ENCODE data around the gene TRA2A.

The TRA2A gene

DNA sequence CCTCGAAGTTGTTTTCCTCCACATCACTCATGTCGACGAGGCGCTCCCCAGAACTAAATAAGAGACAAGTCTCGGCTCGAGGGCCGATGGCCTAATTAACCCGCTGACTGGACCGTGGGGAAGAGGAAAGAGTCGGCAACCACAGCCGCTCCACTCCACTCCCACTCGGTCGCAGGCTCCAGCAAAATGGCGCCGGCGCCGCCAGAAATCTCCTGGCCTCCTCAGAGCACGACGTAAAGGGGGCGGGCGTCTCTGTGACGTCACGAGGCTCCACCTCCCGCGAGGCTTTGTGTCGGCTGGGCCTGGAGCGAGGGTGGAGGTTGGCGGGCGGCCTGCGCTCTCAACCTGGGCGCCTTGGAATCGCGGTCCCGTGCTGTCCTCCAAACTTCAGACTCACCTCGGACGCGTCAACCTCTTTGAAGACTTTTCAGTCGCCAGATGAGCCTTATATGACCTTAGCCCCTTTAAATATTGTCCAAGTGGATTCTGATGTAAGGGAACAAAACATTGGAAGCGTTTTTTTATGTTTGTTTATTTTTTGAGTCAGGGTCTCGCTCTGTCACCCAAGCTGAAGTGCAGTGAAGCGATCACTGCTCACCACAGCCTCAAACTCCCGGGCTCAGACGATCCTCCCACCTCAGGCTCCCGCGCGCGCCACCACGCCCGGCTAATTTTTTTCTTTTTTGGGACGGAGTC is at the start of gene TRA2A:
Gene TRA2A (minus strand): TSS at position 188 of the 696 bp plus-strand sequence. CDS start 157 bp downstream, at position 31.
- DNase-seq (ENCODE audit: low read depth): peak; percentile 95
- no peak for TF ChIP-seq CTCF (IDR thresholded peaks at IDR 0.05; ENCODE audit: insufficient read depth, low read depth, low read length, missing control alignments)

GRCh38 chr7:23570592-23571200 is 38.9 kb upstream of the TRA2A start:
- peak; percentile 95 for TF ChIP-seq CTCF (IDR thresholded peaks at IDR 0.05; ENCODE audit: insufficient read depth, low read depth, low read length, missing control alignments)
- no peak overlapping the region for H3K4me3 ChIP-seq (ENCODE audit: low read length)
- DNase-seq (ENCODE audit: low read depth): peak; percentile 81

More for the DNA sequence above, at the start of gene TRA2A:
- H3K4me3 ChIP-seq (ENCODE audit: low read length): peak within 1 kb of the TSS; percentile 97

DNA sequence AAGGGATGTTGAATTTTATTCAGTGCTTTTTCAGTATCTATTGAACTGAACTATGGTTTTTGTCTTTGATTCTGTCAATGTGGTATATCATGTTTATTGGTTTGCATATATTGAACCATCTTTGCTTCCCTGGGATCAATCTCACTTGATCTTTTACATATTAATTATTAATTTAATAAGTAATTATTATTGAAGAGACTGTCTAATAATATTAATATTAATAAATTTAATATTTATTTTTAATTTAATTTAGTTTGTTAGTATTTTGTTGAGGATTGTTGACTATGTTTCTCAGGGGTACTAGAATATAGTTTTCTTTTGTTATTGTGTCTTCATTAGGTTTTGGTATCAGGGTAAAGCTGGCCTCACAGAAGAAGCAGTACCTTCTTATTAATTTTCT is 26.5 kb upstream of the TRA2A start:
- no peak for DNase-seq (ENCODE audit: low read depth)
- TF ChIP-seq CTCF (IDR thresholded peaks at IDR 0.05; ENCODE audit: insufficient read depth, low read depth, low read length, missing control alignments): no peak

GRCh38 chr7:23547662-23548061 is 15.9 kb upstream of the TRA2A start:
- DNase-seq (ENCODE audit: low read depth): no peak
- no peak overlapping the region for H3K4me3 ChIP-seq (ENCODE audit: low read length)
- TF ChIP-seq CTCF (IDR thresholded peaks at IDR 0.05; ENCODE audit: insufficient read depth, low read depth, low read length, missing control alignments): no peak

More for the DNA sequence above, 26.5 kb upstream of the TRA2A start:
- H3K4me3 ChIP-seq (ENCODE audit: low read length): no peak overlapping the region

GRCh38 chr7:23546897-23547572 is 15.3 kb upstream of the TRA2A start:
- H3K4me3 ChIP-seq (ENCODE audit: low read length): no peak overlapping the region
- peak; percentile 96 for TF ChIP-seq CTCF (IDR thresholded peaks at IDR 0.05; ENCODE audit: insufficient read depth, low read depth, low read length, missing control alignments)
- DNase-seq (ENCODE audit: low read depth): peak; percentile 90

- TF ChIP-seq CTCF (IDR thresholded peaks at IDR 0.05; ENCODE audit: insufficient read depth, low read depth, low read length, missing control alignments): no peak
- no peak for DNase-seq (ENCODE audit: low read depth)
- H3K4me3 ChIP-seq (ENCODE audit: low read length): no peak overlapping the region
These were observed 13.7 kb upstream of the TRA2A start for GRCh38 chr7:23545493-23545892.
